ENCODE measurements around the gene GRID1. TPM values are rescaled to one million over a fixed set of nuclear protein-coding genes. Genes with fewer than 3 reads are reported as not detected.

GRID1 gene
- total RNA-seq, 4 donors from 2014 or later: 0.40 to 1.9 (median 1.00) TPM

GRCh38 chr10:86049442-86049841, 317.2 kb downstream of the GRID1 start:
- TF ChIP-seq CTCF (IDR thresholded peaks at IDR 0.05) (no peak), POLR2AphosphoS5 (IDR thresholded peaks at IDR 0.05) (no peak), EP300 (IDR thresholded peaks at IDR 0.05; ENCODE audit: low read depth) (no peak)
- WGBS, 2 donors (ENCODE audit: low coverage in 1 of 2): 83 to 91% methylated on average over 4 of the region's 4 CpGs
- DNase-seq: no peak
- Histone ChIP-seq H3K4me1 (no peaks in the 10 kb centered on the region), H3K36me3 (no peaks in the 10 kb centered on the region), H3K9me3 (no peaks in the 10 kb centered on the region), H3K27me3 (no peaks in the 10 kb centered on the region), H3K4me3 (no peak overlapping the region), H3K27ac (no peak overlapping the region)
- in situ Hi-C loops (cut with MboI; ENCODE audit: low pct_ligation_motif_present in 1 of 4, low pct_unique_long_range_greater_than_20kb in 1 of 4, low sequenced_read_pairs in 3 of 4) (no loop called here), intact Hi-C loops (cut with DNase I; ENCODE audit: low total_unique reads) (no loop called here)

GRCh38 chr10:86048973-86049372, 317.6 kb downstream of the GRID1 start:
- TF ChIP-seq POLR2A (IDR thresholded peaks at IDR 0.05): no peak
- no peak for TF ChIP-seq EP300 (IDR thresholded peaks at IDR 0.05; ENCODE audit: low read depth)
- TF ChIP-seq POLR2AphosphoS5 (IDR thresholded peaks at IDR 0.05): no peak
- no peak for TF ChIP-seq CTCF (IDR thresholded peaks at IDR 0.05)
- in situ Hi-C loops (cut with MboI; ENCODE audit: low pct_ligation_motif_present in 1 of 4, low pct_unique_long_range_greater_than_20kb in 1 of 4, low sequenced_read_pairs in 3 of 4): no loop called here

GRCh38 chr10:86048571-86048970, 318.0 kb downstream of the GRID1 start:
- no peak for TF ChIP-seq EP300 (IDR thresholded peaks at IDR 0.05; ENCODE audit: low read depth)
- TF ChIP-seq POLR2AphosphoS5 (IDR thresholded peaks at IDR 0.05): no peak
- TF ChIP-seq POLR2A (IDR thresholded peaks at IDR 0.05): no peak
- TF ChIP-seq CTCF (IDR thresholded peaks at IDR 0.05): no peak
- Histone ChIP-seq H3K4me3 (no peak overlapping the region), H3K9me3 (no peaks in the 10 kb centered on the region), H3K36me3 (no peaks in the 10 kb centered on the region), H3K27ac (no peak overlapping the region), H3K27me3 (no peaks in the 10 kb centered on the region), H3K4me1 (no peaks in the 10 kb centered on the region)
- in situ Hi-C loops (cut with MboI; ENCODE audit: low pct_ligation_motif_present in 1 of 4, low pct_unique_long_range_greater_than_20kb in 1 of 4, low sequenced_read_pairs in 3 of 4): no loop called here
- no peak for DNase-seq
- intact Hi-C loops (cut with DNase I; ENCODE audit: low total_unique reads): no loop called here

More at GRCh38 chr10:86048973-86049372, 317.6 kb downstream of the GRID1 start:
- intact Hi-C loops (cut with DNase I; ENCODE audit: low total_unique reads): no loop called here
- Histone ChIP-seq H3K9me3 (no peaks in the 10 kb centered on the region), H3K27me3 (no peaks in the 10 kb centered on the region), H3K27ac (no peak overlapping the region), H3K4me1 (no peaks in the 10 kb centered on the region), H3K4me3 (no peak overlapping the region), H3K36me3 (no peaks in the 10 kb centered on the region)
- no peak for DNase-seq
- WGBS, 2 donors (ENCODE audit: low coverage in 1 of 2): 76 to 82% methylated on average over 1 to 2 of the region's 2 CpGs

- H3K27ac ChIP-seq: no peak overlapping the region
- no peaks in the 10 kb centered on the region for H3K4me1 ChIP-seq
- no peaks in the 10 kb centered on the region for H3K36me3 ChIP-seq
- no peaks in the 10 kb centered on the region for H3K9me3 ChIP-seq
- intact Hi-C loops (cut with DNase I; ENCODE audit: low total_unique reads): no loop called here
- no peak for TF ChIP-seq POLR2A (IDR thresholded peaks at IDR 0.05)
- no peak for TF ChIP-seq EP300 (IDR thresholded peaks at IDR 0.05; ENCODE audit: low read depth)
- no peak for TF ChIP-seq POLR2AphosphoS5 (IDR thresholded peaks at IDR 0.05)
- no peak for TF ChIP-seq CTCF (IDR thresholded peaks at IDR 0.05)
- no peaks in the 10 kb centered on the region for H3K27me3 ChIP-seq
- in situ Hi-C loops (cut with MboI; ENCODE audit: low pct_ligation_motif_present in 1 of 4, low pct_unique_long_range_greater_than_20kb in 1 of 4, low sequenced_read_pairs in 3 of 4): no loop called here
- 74 to 75% methylated on average over 7 of the region's 7 CpGs for WGBS, 2 donors (ENCODE audit: low coverage in 1 of 2)
- no peak overlapping the region for H3K4me3 ChIP-seq
- DNase-seq: no peak
Measured at GRCh38 chr10:86047588-86047987, 319.0 kb downstream of the GRID1 start.
